Right cardiac atrium (tissue), 5 donors: ENCODE results near the gene PIEZO2. TPM values are rescaled to one million over a fixed set of nuclear protein-coding genes. Genes with fewer than 3 reads are reported as not detected.
"Not testable (repeated sequence)": the region's sequence is repeated elsewhere in the genome, so short reads cannot be mapped to it uniquely, and the experiment has no call there.

Source experiments
- ATAC-seq, 2 donors: fragments of 200-7000 bp; cut with Tn5 transposase; one replicate each; pipeline versions ENCODE4 v1.8.0 to v1.9.1; 2020; ENCODE audit warnings: moderate library complexity in 2 of 2, mild to moderate bottlenecking in 1 of 2
- DNase-seq, 3 donors: peaks; one replicate each; pipeline ENCODE4 v3.0.0-alpha.2; 2020
- H3K27ac ChIP-seq: one replicate; pipeline ENCODE4 v1.5.1; 2013; ENCODE audit warnings: mild to moderate bottlenecking, low read length, control low read depth, moderate library complexity
- H3K27me3 ChIP-seq: one replicate; pipeline ENCODE4 v1.6.1; 2013; ENCODE audit not compliant: control insufficient read depth, insufficient read depth
- H3K4me1 ChIP-seq: one replicate; pipeline ENCODE4 v1.6.1; 2013; ENCODE audit warnings: low read length; ENCODE audit not compliant: control insufficient read depth, insufficient read depth
- H3K4me3 ChIP-seq: one replicate; pipeline ENCODE4 v1.5.1; 2013; ENCODE audit warnings: low read length, control low read depth
- H3K9me3 ChIP-seq: one replicate; pipeline ENCODE4 v1.6.1; 2013; ENCODE audit warnings: low read length; ENCODE audit not compliant: control insufficient read depth
- WGBS: extraction: QIAGEN DNeasy Blood & Tissue Kit; methylation state at CpG from one replicate; pipeline ENCODE4 v1.1.7; 2013; 5-methylcytosine and 5-hydroxymethylcytosine counted together
- intact Hi-C, 4 donors: fragments of 100-400 bp; cut with DNase I; formaldehyde crosslinking; loops; one replicate each; pipeline versions ENCODE4 v1.11.0 to v1.14.0; 2022 to 2023
- polyA plus RNA-seq: library from polyadenylated mRNA; stranded (reverse); fragments of 200-250 nt; gene quantifications from one replicate; pipeline ENCODE4 v1.2.3, GENCODE V29; 2013
- total RNA-seq, 4 donors: library from RNA; stranded (reverse); fragmentation: NEBNext Ultra II Directional; extraction: Animal tissue kit (Norgen Biotek cat#: 25700); gene quantifications; one replicate each; pipeline ENCODE4 v1.2.1, GENCODE V29; 2021
- donor health status: healthy with polysubstance abuse.
- donor health status: DM: no; HTN: yes; CAD: no.
- donor health status: DM: no; HTN: no; CAD: no.
- donor health status: DM: no; HTN: yes; CAD: no; lungs with severe emphysema.
- donor health status: DM: yes; HTN: yes; CAD: no.

The PIEZO2 gene
- total and polyA plus RNA-seq, 5 donors, result 0.18 to 0.93 (median 0.56) TPM

- peak overlapping the region; percentile 43 for H3K4me3 ChIP-seq
- H3K27me3 ChIP-seq, result no peaks in the 10 kb centered on the region
- no peaks in the 10 kb centered on the region for H3K9me3 ChIP-seq
- H3K4me1 ChIP-seq, result no peaks in the 10 kb centered on the region
- DNase-seq (peak in 1 of 3 donors; percentile 41), ATAC-seq (peak; percentile 13 to 21)
- H3K27ac ChIP-seq, result no peak overlapping the region
- intact Hi-C loops, result no loop called here
- under 1% methylated on average over 86 of the region's 86 CpGs for WGBS
These were observed 509 bp downstream of the PIEZO2 start for GRCh38 chr18:11148680-11149440.

- DNase-seq (peak in 1 of 3 donors; percentile 38), ATAC-seq (no peak)
- 4% methylated on average over 39 of the region's 39 CpGs for WGBS
- Histone ChIP-seq H3K27me3 (no peaks in the 10 kb centered on the region), H3K27ac (no peak overlapping the region), H3K9me3 (no peaks in the 10 kb centered on the region), H3K4me3 (peak overlapping the region; percentile 43), H3K4me1 (no peaks in the 10 kb centered on the region)
- intact Hi-C loops, result no loop called here
These were observed 1.2 kb downstream of the PIEZO2 start for GRCh38 chr18:11147962-11148679.

GRCh38 chr18:11147371-11147951 is 1.9 kb downstream of the PIEZO2 start:
- peak overlapping the region; percentile 12 for H3K4me3 ChIP-seq
- no peak overlapping the region for H3K27ac ChIP-seq
- H3K4me1 ChIP-seq, result no peaks in the 10 kb centered on the region
- no peaks in the 10 kb centered on the region for H3K9me3 ChIP-seq
- ATAC-seq, result no peak
- WGBS, result 14% methylated on average over 23 of the region's 23 CpGs
- no peak for DNase-seq
- intact Hi-C loops, result no loop called here
- no peaks in the 10 kb centered on the region for H3K27me3 ChIP-seq

- no peak for DNase-seq
- no peaks in the 10 kb centered on the region for H3K9me3 ChIP-seq
- H3K4me1 ChIP-seq, result no peaks in the 10 kb centered on the region
- H3K27me3 ChIP-seq, result no peaks in the 10 kb centered on the region
- intact Hi-C loops, result no loop called here
- ATAC-seq, result no peak
- H3K27ac ChIP-seq, result no peak overlapping the region
- WGBS, result 38% methylated on average over 15 of the region's 15 CpGs
- H3K4me3 ChIP-seq, result peak overlapping the region; percentile 12
These were observed 2.4 kb downstream of the PIEZO2 start for GRCh38 chr18:11146947-11147345.

GRCh38 chr18:11146238-11146946 is 3.0 kb downstream of the PIEZO2 start:
- WGBS, result 48% methylated on average over 18 of the region's 18 CpGs
- intact Hi-C loops, result no loop called here
- Histone ChIP-seq H3K27me3 (no peaks in the 10 kb centered on the region), H3K4me1 (no peaks in the 10 kb centered on the region), H3K27ac (no peak overlapping the region), H3K9me3 (no peaks in the 10 kb centered on the region), H3K4me3 (no peak overlapping the region)
- DNase-seq (peak in 2 of 3 donors; percentile 66 to 69), ATAC-seq (peak; percentile 25 to 61)

GRCh38 chr18:11145413-11146191 is 3.8 kb downstream of the PIEZO2 start:
- WGBS, result 71% methylated on average over 4 of the region's 4 CpGs
- ATAC-seq (no peak), DNase-seq (no peak)
- intact Hi-C loops, result no loop called here
- Histone ChIP-seq H3K4me1 (no peaks in the 10 kb centered on the region), H3K4me3 (no peak overlapping the region), H3K27ac (no peak overlapping the region), H3K27me3 (no peaks in the 10 kb centered on the region), H3K9me3 (no peaks in the 10 kb centered on the region)

GRCh38 chr18:11137400-11137799 is 12.0 kb downstream of the PIEZO2 start:
- H3K9me3 ChIP-seq, result no peaks in the 10 kb centered on the region
- intact Hi-C loops, result no loop called here
- H3K4me3 ChIP-seq, result no peak overlapping the region
- DNase-seq (no peak), ATAC-seq (no peak)
- no peak overlapping the region for H3K27ac ChIP-seq
- H3K4me1 ChIP-seq, result no peaks in the 10 kb centered on the region
- H3K27me3 ChIP-seq, result no peaks in the 10 kb centered on the region
- 70% methylated on average over 7 of the region's 7 CpGs for WGBS

GRCh38 chr18:11136241-11136640 is 13.1 kb downstream of the PIEZO2 start:
- Histone ChIP-seq H3K4me3 (no peak overlapping the region), H3K9me3 (no peaks in the 10 kb centered on the region), H3K27ac (no peak overlapping the region), H3K27me3 (no peaks in the 10 kb centered on the region), H3K4me1 (no peaks in the 10 kb centered on the region)
- ATAC-seq (no peak), DNase-seq (no peak)
- intact Hi-C loops, result no loop called here
- 48% methylated on average over 2 of the region's 2 CpGs for WGBS

GRCh38 chr18:11134940-11135339 is 14.4 kb downstream of the PIEZO2 start:
- DNase-seq (no peak), ATAC-seq (no peak)
- H3K27me3 ChIP-seq, result no peaks in the 10 kb centered on the region
- WGBS, result 51% methylated on average over 4 of the region's 4 CpGs
- H3K9me3 ChIP-seq, result no peaks in the 10 kb centered on the region
- H3K27ac ChIP-seq, result no peak overlapping the region
- intact Hi-C loops, result no loop called here
- no peak overlapping the region for H3K4me3 ChIP-seq
- H3K4me1 ChIP-seq, result no peaks in the 10 kb centered on the region

- 95% methylated on average over 5 of the region's 5 CpGs for WGBS
- DNase-seq, result not testable (repeated sequence)
These were observed 20.3 kb downstream of the PIEZO2 start for GRCh38 chr18:11129059-11129458.

More at GRCh38 chr18:11129059-11129458, 20.3 kb downstream of the PIEZO2 start:
- ATAC-seq, H3K4me3 ChIP-seq, intact Hi-C loops, H3K4me1 ChIP-seq, H3K9me3 ChIP-seq, H3K27me3 ChIP-seq, H3K27ac ChIP-seq: not testable (repeated sequence)
